WERI-Rb-1 (cell line): Measurements from ENCODE around the gene IGFBP7.

ENCODE experiments used
- DNase-seq: peaks from one replicate; pipeline ENCODE4 v3.0.0-alpha.2; 2020
- H3K27ac ChIP-seq: fragments of 250-450 bp; sonication (Bioruptor Pico); 2 replicates; pipeline ENCODE4 v1.5.1; 2020; ENCODE audit warnings: mild to moderate bottlenecking, moderate library complexity
- H3K27me3 ChIP-seq: fragments of 250-450 bp; sonication (Bioruptor Pico); 2 replicates; pipeline ENCODE4 v1.5.1; 2021; ENCODE audit warnings: mild to moderate bottlenecking, low read depth, moderate library complexity; ENCODE audit not compliant: insufficient read depth, severe bottlenecking
- H3K36me3 ChIP-seq: fragments of 250-450 bp; sonication (Bioruptor Pico); 2 replicates; pipeline ENCODE4 v1.5.1; 2020; ENCODE audit warnings: mild to moderate bottlenecking, moderate library complexity
- H3K4me3 ChIP-seq: 2 replicates; pipeline ENCODE4 v1.5.1; 2011; ENCODE audit warnings: low read depth, mild to moderate bottlenecking, control low read depth, low read length
- H3K9me3 ChIP-seq: fragments of 250-450 bp; sonication (Bioruptor Pico); 2 replicates; pipeline ENCODE4 v1.5.1; 2021; ENCODE audit warnings: mild to moderate bottlenecking, moderate library complexity; ENCODE audit not compliant: severe bottlenecking
- TF ChIP-seq, protein P1 (sequence below): IDR thresholded peaks from 2 replicates; pipeline ENCODE4 v1.5.1; 2011; ENCODE audit warnings: low read depth, mild to moderate bottlenecking, control low read depth, inconsistent platforms, low read length

Gene IGFBP7

DNA sequence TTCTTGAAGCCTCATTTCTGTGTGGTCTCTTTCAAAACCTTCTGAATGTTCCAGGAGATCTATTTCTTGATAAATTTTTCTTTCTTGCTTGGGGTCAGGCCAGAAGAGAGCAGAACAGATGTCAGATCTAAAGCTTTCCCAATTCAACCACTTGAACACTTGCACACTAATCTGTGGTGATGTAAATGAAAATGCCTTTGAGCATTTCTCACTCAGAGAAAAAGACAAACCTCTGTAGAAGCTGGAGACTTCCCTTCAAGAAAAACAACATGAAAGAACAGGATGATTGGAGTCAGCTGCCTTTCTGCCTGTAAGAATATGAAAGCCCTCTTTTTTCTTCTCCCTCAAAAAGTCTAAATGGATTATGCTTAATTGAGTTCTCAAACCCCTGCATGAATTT lies 11.2 kb downstream of the IGFBP7 start:
- Histone ChIP-seq H3K9me3 (no peaks in the 10 kb centered on the region), H3K27me3 (no peaks in the 10 kb centered on the region), H3K27ac (no peak overlapping the region), H3K4me3 (no peak overlapping the region), H3K36me3 (no peaks in the 10 kb centered on the region)
- TF ChIP-seq, protein P1, sequence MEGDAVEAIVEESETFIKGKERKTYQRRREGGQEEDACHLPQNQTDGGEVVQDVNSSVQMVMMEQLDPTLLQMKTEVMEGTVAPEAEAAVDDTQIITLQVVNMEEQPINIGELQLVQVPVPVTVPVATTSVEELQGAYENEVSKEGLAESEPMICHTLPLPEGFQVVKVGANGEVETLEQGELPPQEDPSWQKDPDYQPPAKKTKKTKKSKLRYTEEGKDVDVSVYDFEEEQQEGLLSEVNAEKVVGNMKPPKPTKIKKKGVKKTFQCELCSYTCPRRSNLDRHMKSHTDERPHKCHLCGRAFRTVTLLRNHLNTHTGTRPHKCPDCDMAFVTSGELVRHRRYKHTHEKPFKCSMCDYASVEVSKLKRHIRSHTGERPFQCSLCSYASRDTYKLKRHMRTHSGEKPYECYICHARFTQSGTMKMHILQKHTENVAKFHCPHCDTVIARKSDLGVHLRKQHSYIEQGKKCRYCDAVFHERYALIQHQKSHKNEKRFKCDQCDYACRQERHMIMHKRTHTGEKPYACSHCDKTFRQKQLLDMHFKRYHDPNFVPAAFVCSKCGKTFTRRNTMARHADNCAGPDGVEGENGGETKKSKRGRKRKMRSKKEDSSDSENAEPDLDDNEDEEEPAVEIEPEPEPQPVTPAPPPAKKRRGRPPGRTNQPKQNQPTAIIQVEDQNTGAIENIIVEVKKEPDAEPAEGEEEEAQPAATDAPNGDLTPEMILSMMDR = no peak
- no peak for DNase-seq

DNA sequence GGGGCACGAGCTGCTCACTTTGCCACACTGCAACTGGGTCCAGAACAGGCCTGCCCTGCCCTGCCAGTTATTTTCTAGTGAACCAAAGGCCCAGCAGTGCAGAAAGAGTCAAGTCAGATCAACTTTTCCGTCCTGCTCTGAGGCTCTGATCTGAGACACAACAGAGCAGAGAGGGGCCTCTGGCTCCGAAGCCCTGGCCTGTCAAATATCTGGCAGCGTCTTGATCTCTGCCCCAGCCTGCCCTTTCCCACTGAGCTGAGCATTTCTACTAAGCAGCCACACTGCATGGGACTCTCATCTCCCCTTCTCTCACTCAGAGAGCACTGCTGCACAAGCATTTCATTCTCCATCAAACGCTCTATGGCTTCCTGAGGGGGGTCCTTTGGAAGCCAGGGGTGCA lies 11.8 kb downstream of the IGFBP7 start:
- TF ChIP-seq, protein P1 = no peak
- no peak for DNase-seq
- no peaks in the 10 kb centered on the region for H3K27me3 ChIP-seq
- H3K27ac ChIP-seq = no peak overlapping the region
- H3K4me3 ChIP-seq = no peak overlapping the region
- H3K9me3 ChIP-seq = no peaks in the 10 kb centered on the region
- H3K36me3 ChIP-seq = no peaks in the 10 kb centered on the region

DNA sequence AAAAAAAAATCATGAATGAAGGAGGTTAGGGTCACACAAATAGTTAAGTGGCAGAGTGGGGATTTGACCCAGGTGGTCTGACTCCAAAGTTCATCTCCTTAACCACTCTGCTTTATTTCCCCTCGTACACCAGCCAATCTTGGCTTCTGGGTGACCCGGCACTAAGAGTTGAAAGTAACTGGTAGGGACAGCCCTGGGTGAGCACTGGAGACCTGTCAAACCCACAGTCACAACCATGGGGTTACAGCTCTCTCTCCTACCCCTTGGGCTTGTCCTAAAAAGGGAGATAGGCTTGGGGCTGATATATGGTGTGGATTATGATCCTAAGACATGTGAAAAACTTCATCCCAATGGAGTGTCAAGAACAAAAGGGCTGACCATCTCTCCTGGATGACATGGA lies 12.5 kb downstream of the IGFBP7 start:
- TF ChIP-seq, protein P1 = no peak
- no peak for DNase-seq
- Histone ChIP-seq H3K4me3 (no peak overlapping the region), H3K9me3 (no peaks in the 10 kb centered on the region), H3K27ac (no peak overlapping the region), H3K27me3 (no peaks in the 10 kb centered on the region), H3K36me3 (no peaks in the 10 kb centered on the region)

DNA sequence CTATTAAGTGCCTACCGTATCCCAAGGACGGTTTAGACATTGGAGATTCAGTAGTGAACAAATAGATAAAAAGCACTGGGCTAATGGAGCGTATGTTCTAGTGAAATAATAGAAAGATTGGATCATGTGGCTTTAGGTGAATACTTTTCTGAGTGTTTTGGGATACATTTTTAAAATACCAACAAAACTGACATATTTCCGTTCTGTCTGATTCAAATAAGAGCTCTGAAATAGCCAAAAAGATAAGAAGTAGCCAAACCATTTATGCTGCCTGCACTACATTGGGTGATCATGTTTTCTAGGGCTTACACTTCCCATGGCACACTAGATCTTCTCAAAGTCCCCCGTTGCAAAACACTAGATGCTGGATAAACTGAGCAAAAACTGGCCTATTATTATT lies 14.2 kb downstream of the IGFBP7 start:
- Histone ChIP-seq H3K4me3 (no peak overlapping the region), H3K9me3 (no peaks in the 10 kb centered on the region), H3K36me3 (no peaks in the 10 kb centered on the region), H3K27ac (no peak overlapping the region), H3K27me3 (no peaks in the 10 kb centered on the region)
- DNase-seq = no peak
- TF ChIP-seq, protein P1 = no peak

DNA sequence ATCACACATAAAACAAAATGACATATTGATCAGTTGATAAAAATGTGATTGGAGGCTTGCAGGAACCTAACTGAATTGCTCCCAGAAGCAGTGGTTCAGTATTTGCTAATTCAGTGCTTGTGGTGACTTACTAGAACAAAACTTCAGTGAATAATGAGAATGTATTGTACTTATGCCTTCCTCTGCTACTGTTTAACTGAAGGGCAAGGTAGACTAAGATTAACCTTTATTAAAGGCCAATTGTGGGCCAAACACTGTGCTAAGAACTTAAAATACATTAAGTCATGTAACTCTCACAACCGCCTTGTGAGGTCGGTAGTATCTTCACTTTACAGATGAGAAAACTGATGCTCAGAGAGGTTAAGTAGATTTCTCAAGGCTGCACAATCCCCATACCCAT lies 14.9 kb downstream of the IGFBP7 start:
- Histone ChIP-seq H3K9me3 (no peaks in the 10 kb centered on the region), H3K27me3 (no peaks in the 10 kb centered on the region), H3K27ac (no peak overlapping the region), H3K4me3 (no peak overlapping the region), H3K36me3 (no peaks in the 10 kb centered on the region)
- no peak for DNase-seq
- TF ChIP-seq, protein P1 = no peak

DNA sequence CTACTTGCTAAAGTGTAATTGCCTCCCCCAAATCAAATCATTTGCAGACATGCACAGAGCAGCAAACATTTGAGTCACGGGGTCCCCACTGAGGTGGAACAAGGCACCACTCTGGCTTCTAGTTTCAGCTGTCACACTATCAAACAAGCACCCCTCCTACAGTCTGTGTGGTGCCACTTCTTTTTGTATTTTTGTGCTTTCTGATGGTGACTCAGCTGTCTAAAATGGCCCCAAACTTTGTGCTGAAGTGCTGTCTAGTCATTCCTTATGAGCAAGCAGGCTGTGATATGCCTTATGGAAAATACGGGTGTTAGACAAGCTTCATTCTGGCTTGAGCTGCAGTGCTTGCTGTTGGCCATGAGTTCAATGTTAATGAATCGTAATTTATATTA lies 15.4 kb downstream of the IGFBP7 start:
- no peak for DNase-seq
- H3K36me3 ChIP-seq = no peaks in the 10 kb centered on the region
- TF ChIP-seq, protein P1 = no peak
- H3K9me3 ChIP-seq = no peaks in the 10 kb centered on the region
- no peak overlapping the region for H3K4me3 ChIP-seq
- no peak overlapping the region for H3K27ac ChIP-seq
- no peaks in the 10 kb centered on the region for H3K27me3 ChIP-seq
